ENCODE measurements around the gene ENTREP3. TPM values are rescaled to one million over a fixed set of nuclear protein-coding genes. Genes with fewer than 3 reads are reported as not detected.

Gene ENTREP3
- total RNA-seq, 1 experiment from 2014 or later = 69.9 TPM

GRCh38 chr1:155226910-155227260 is 28.4 kb downstream of the ENTREP3 start:
- H3K9ac ChIP-seq (ENCODE audit: low read length) = peak overlapping the region; percentile 78
- ChIA-PET CTCF (interaction anchor here (0.7 to 1.4 kb wide), 6 partner anchors 20 to 135 kb away, joined by 3 to 6 read pairs (median 4); no protein-coding TSS in a partner anchor), POLR2A (interaction anchor here (0.7 to 3.0 kb wide), 7 partner anchors 14 to 54 kb away, joined by 3 to 14 read pairs (median 4); partner anchors contain the start of genes KRTCAP2, MTX1 and THBS3), RAD21 (ENCODE audit: low non-redundant PET in 1 of 2, low total read pairs in 2 of 2, uncharacterized antibody in 2 of 2, unreplicated experiment in 2 of 2) (no interaction called here)
- no peak overlapping the region for H2AFZ ChIP-seq (ENCODE audit: low read depth, low read length, poor library complexity, severe bottlenecking)
- intact Hi-C loops (cut with micrococcal nuclease) = loop anchor here (1.0 to 2.0 kb wide), 3 partner anchors 17 to 54 kb away; partner anchors contain the start of genes KRTCAP2, MTX1 and TRIM46
- DNase-seq (ENCODE audit: low read depth, low spot score) (no peak), ATAC-seq (peak; percentile 69)
- H3K36me3 ChIP-seq (ENCODE audit: control insufficient read depth in 1 of 2, insufficient read depth in 2 of 2, low read length in 2 of 2) = no peaks in the 10 kb centered on the region
- no peaks in the 10 kb centered on the region for H3K27me3 ChIP-seq (ENCODE audit: insufficient read depth, low read length)
- peak overlapping the region; percentile 88 for H3K4me2 ChIP-seq (ENCODE audit: low read length)
- no peaks in the 10 kb centered on the region for H3K9me2 ChIP-seq (ENCODE audit: insufficient read depth)
- H4K20me1 ChIP-seq (ENCODE audit: insufficient read depth) = no peaks in the 10 kb centered on the region
- H3K9me3 ChIP-seq (ENCODE audit: control insufficient read depth in 1 of 2, insufficient read depth in 1 of 2, low read depth in 1 of 2, low read length in 2 of 2) = no peaks in the 10 kb centered on the region
- TSS peak; percentile 91 for BruUV-seq (replicated peaks)
- peak overlapping the region; percentile 63 to 69 for H3K4me3 ChIP-seq (replicated peaks in 1 of 2; ENCODE audit: low read depth in 1 of 2, low read length in 2 of 2)
- H3K4me1 ChIP-seq (ENCODE audit: control insufficient read depth in 1 of 2, insufficient read depth in 2 of 2, low read length in 2 of 2) = peaks cover 17 to 43% of the 10 kb centered on the region in 2 experiments
- H3K79me2 ChIP-seq (ENCODE audit: insufficient read depth, low read length) = peaks cover 11% of the 10 kb centered on the region
- H3K27ac ChIP-seq (ENCODE audit: low read depth, low read length) = peak overlapping the region; percentile 95
- TF ChIP-seq ZNF274 (IDR thresholded peaks at IDR 0.05; ENCODE audit: low read depth, low read length) (no peak), POLR2AphosphoS5 (IDR thresholded peaks at IDR 0.05; ENCODE audit: low read depth, low read length) (no peak), EZH2 (IDR thresholded peaks at IDR 0.05) (no peak), REST (IDR thresholded peaks at IDR 0.05; ENCODE audit: low read depth) (no peak), EZH2phosphoT487 (IDR thresholded peaks at IDR 0.05; ENCODE audit: borderline replicate concordance) (no peak), CEBPB (IDR thresholded peaks at IDR 0.05; ENCODE audit: low read depth) (no peak), RAD21 (IDR thresholded peaks at IDR 0.05; ENCODE audit: low read depth) (no peak), YY1 (IDR thresholded peaks at IDR 0.05; ENCODE audit: extremely low read depth, insufficient replicate concordance, low read depth, low read length) (peak; percentile 1), SRF (IDR thresholded peaks at IDR 0.05; ENCODE audit: low read depth) (no peak), SIN3A (IDR thresholded peaks at IDR 0.05; ENCODE audit: low read depth) (peak; percentile 25; the same call in 1 of the 2 replicates), ZFX (IDR thresholded peaks at IDR 0.05) (no peak), EGR1 (IDR thresholded peaks at IDR 0.05; ENCODE audit: low read depth) (no peak), POLR2A (IDR thresholded peaks at IDR 0.05; ENCODE audit: borderline replicate concordance, extremely low read depth, insufficient read depth, insufficient read length) (no peak), SP1 (IDR thresholded peaks at IDR 0.05; ENCODE audit: low read depth) (no peak), ELF1 (IDR thresholded peaks at IDR 0.05; ENCODE audit: borderline replicate concordance, low read depth) (no peak), ATF3 (IDR thresholded peaks at IDR 0.05) (no peak), TCF7L2 (IDR thresholded peaks at IDR 0.05; ENCODE audit: borderline replicate concordance, extremely low read depth, insufficient read depth, insufficient read length) (peak; percentile 87), JUND (IDR thresholded peaks at IDR 0.05) (no peak), FOSL1 (IDR thresholded peaks at IDR 0.05; ENCODE audit: low read depth) (no peak)
- TF ChIP-seq, protein P1, sequence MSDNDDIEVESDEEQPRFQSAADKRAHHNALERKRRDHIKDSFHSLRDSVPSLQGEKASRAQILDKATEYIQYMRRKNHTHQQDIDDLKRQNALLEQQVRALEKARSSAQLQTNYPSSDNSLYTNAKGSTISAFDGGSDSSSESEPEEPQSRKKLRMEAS (IDR thresholded peaks at IDR 0.05) = peak; percentile 96
- TF ChIP-seq, protein P2, sequence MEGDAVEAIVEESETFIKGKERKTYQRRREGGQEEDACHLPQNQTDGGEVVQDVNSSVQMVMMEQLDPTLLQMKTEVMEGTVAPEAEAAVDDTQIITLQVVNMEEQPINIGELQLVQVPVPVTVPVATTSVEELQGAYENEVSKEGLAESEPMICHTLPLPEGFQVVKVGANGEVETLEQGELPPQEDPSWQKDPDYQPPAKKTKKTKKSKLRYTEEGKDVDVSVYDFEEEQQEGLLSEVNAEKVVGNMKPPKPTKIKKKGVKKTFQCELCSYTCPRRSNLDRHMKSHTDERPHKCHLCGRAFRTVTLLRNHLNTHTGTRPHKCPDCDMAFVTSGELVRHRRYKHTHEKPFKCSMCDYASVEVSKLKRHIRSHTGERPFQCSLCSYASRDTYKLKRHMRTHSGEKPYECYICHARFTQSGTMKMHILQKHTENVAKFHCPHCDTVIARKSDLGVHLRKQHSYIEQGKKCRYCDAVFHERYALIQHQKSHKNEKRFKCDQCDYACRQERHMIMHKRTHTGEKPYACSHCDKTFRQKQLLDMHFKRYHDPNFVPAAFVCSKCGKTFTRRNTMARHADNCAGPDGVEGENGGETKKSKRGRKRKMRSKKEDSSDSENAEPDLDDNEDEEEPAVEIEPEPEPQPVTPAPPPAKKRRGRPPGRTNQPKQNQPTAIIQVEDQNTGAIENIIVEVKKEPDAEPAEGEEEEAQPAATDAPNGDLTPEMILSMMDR (IDR thresholded peaks at IDR 0.05 in 2 of 3, conservative IDR thresholded peaks at IDR 0.05 in 1 of 3; ENCODE audit: borderline replicate concordance in 1 of 3, insufficient read depth in 1 of 3, low read depth in 2 of 3, low read length in 2 of 3) = 0 out of 6 replicates have a peak, but pooled peaks of 2 of the 3 experiments have one; percentile 2 to 18

Data from HCT116 (cell line).